Spleen (tissue), 11 donors: ENCODE data around the gene KIF26B. TPM values are rescaled to one million over a fixed set of nuclear protein-coding genes. Genes with fewer than 3 reads are reported as not detected.

Experiments
- DNase-seq: peaks from one replicate; pipeline ENCODE4 v3.0.0-alpha.2; 2020
- H3K27ac ChIP-seq, 8 donors: fragments of 200-600 bp; sonication (generic) in 7 of 8; 1 replicate in 4 of 8; 2 replicates in 4 of 8; pipeline versions ENCODE4 v1.5.0 to v1.8.0; 2016 to 2021; ENCODE audit warnings: inconsistent platforms in 4 of 8, mild to moderate bottlenecking in 4 of 8, moderate library complexity in 1 of 8
- H3K27me3 ChIP-seq, 7 donors: fragments of 200-600 bp; sonication (generic) in 6 of 7; replicated peaks in 1 of 7; 1 replicate in 4 of 7; 2 replicates in 3 of 7; pipeline versions ENCODE4 v1.5.0 to v1.8.0; 2016 to 2021; ENCODE audit warnings: inconsistent platforms in 3 of 7, mild to moderate bottlenecking in 1 of 7
- H3K36me3 ChIP-seq, 6 donors: fragments of 200-600 bp; sonication (generic) in 5 of 6; 1 replicate in 4 of 6; 2 replicates in 2 of 6; pipeline versions ENCODE4 v1.5.0 to v1.8.0; 2016 to 2021; ENCODE audit warnings: inconsistent platforms in 2 of 6
- H3K4me1 ChIP-seq, 6 donors: fragments of 200-600 bp; sonication (generic) in 5 of 6; 1 replicate in 3 of 6; 2 replicates in 3 of 6; pipeline versions ENCODE4 v1.5.0 to v1.8.0; 2016 to 2021; ENCODE audit warnings: inconsistent platforms in 3 of 6
- H3K4me3 ChIP-seq, 8 donors: fragments of 200-600 bp; sonication (generic) in 7 of 8; 1 replicate in 4 of 8; 2 replicates in 4 of 8; pipeline versions ENCODE4 v1.5.0 to v1.8.0; 2016 to 2021; ENCODE audit warnings: inconsistent platforms in 4 of 8, mild to moderate bottlenecking in 4 of 8, moderate library complexity in 2 of 8
- H3K9me3 ChIP-seq, 8 donors: fragments of 200-600 bp; sonication (generic) in 7 of 8; 1 replicate in 4 of 8; 2 replicates in 4 of 8; pipeline versions ENCODE4 v1.5.0 to v1.8.0; 2016 to 2021; ENCODE audit warnings: inconsistent platforms in 4 of 8
- POLR2A ChIP-seq, 3 donors: fragments of 450-650 bp; IDR thresholded peaks; one replicate each; pipeline ENCODE4 v1.5.1; 2017; ENCODE audit warnings: antibody characterized with exemption in 3 of 3, mild to moderate bottlenecking in 1 of 3
- POLR2AphosphoS5 ChIP-seq, 3 donors: sonication (generic); formaldehyde crosslinking; IDR thresholded peaks; one replicate each; pipeline ENCODE4 v1.5.1; 2017; ENCODE audit warnings: antibody characterized with exemption in 3 of 3
- WGBS, 5 donors: extraction: QIAGEN DNeasy Blood & Tissue Kit in 3 of 5; methylation state at CpG; one replicate each; pipeline versions ENCODE4 v1.1.5 to v1.1.7; 2013 to 2018; 5-methylcytosine and 5-hydroxymethylcytosine counted together
- intact Hi-C: fragments of 100-400 bp; cut with DNase I; formaldehyde crosslinking; loops from one replicate; pipeline ENCODE4 v1.15.0; 2023; ENCODE audit warnings: low total_unique reads
- polyA plus RNA-seq, 3 donors: library from polyadenylated mRNA; stranded (reverse); fragments of 200-250 nt; gene quantifications; one replicate each; pipeline ENCODE4 v1.2.1, GENCODE V29; 2013
- total RNA-seq, 7 donors: library from RNA; depleted of rRNA in 3 of 7; stranded (reverse); fragments of >200 nt in 3 of 7; fragmentation: NEBNext Ultra II Directional in 4 of 7; extraction: Animal tissue kit (Norgen Biotek cat#: 25700) in 4 of 7; gene quantifications; one replicate each; pipeline versions ENCODE4 v1.1.0 to v1.2.1, GENCODE V29; 2016 to 2021
- TF ChIP-seq, protein P1 (sequence below), 11 experiments: fragments of 200-600 bp in 7 of 11; fragments of 450-650 bp in 4 of 11; sonication (generic) in 4 of 11; IDR thresholded peaks in 8 of 11; conservative IDR thresholded peaks in 3 of 11; 1 replicate in 7 of 11; 2 replicates in 4 of 11; pipeline versions ENCODE4 v1.4.0 to v1.8.0; 2016 to 2021; ENCODE audit warnings: antibody characterized with exemption in 11 of 11, inconsistent platforms in 4 of 11, mild to moderate bottlenecking in 1 of 11
- donor health status: healthy with polysubstance abuse.
- donor health status: DM: no; HTN: no; CAD: no; lungs with moderate emphysema.
- donor health status: DM: no; HTN: no; CAD: no.
- donor health status: Bipolar disorder and iron deficiency.
- donor health status: healthy.
- donor health status: DM: no; HTN: no; CAD: no.
- donor health status: DM: yes; HTN: yes; CAD: no.

The KIF26B gene
- total and polyA plus RNA-seq, 10 donors = 0.07 to 4.5 (median 0.60) TPM; not detected in 1

DNA sequence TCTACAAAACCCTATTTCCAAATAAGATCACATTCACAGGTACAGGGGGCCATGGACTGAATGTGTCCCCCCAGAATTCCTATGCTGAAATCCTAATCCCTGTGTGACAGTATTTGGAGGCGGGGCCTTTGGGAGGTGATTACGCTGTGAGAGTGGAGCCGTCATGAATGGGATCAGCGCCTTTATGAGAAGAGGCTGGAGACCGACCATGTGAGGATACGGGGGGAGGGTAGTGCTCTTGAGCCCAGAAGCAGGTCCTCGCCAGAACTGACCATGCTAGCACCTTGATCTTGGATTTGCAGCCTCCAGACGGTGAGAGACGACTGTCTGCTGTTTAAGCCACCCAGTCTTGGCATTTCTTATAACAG is 23.8 kb upstream of the KIF26B start:
- H3K4me3 ChIP-seq = no peak overlapping the region
- no peaks in the 10 kb centered on the region for H3K36me3 ChIP-seq
- TF ChIP-seq, protein P1, sequence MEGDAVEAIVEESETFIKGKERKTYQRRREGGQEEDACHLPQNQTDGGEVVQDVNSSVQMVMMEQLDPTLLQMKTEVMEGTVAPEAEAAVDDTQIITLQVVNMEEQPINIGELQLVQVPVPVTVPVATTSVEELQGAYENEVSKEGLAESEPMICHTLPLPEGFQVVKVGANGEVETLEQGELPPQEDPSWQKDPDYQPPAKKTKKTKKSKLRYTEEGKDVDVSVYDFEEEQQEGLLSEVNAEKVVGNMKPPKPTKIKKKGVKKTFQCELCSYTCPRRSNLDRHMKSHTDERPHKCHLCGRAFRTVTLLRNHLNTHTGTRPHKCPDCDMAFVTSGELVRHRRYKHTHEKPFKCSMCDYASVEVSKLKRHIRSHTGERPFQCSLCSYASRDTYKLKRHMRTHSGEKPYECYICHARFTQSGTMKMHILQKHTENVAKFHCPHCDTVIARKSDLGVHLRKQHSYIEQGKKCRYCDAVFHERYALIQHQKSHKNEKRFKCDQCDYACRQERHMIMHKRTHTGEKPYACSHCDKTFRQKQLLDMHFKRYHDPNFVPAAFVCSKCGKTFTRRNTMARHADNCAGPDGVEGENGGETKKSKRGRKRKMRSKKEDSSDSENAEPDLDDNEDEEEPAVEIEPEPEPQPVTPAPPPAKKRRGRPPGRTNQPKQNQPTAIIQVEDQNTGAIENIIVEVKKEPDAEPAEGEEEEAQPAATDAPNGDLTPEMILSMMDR (IDR thresholded peaks at IDR 0.05 in 8 of 11, conservative IDR thresholded peaks at IDR 0.05 in 3 of 11) = no peak
- TF ChIP-seq POLR2A (IDR thresholded peaks at IDR 0.05) = no peak
- TF ChIP-seq POLR2AphosphoS5 (IDR thresholded peaks at IDR 0.05) = no peak
- WGBS, 5 donors = 58 to 71% (median 61%) methylated on average over 9 of the region's 9 CpGs
- no peaks in the 10 kb centered on the region for H3K4me1 ChIP-seq
- H3K27me3 ChIP-seq = peaks cover 0 to 43% (median 0%) of the 10 kb centered on the region in 7 donors
- no peak overlapping the region for H3K27ac ChIP-seq
- DNase-seq = peak; percentile 34
- intact Hi-C loops = no loop called here
- H3K9me3 ChIP-seq = no peaks in the 10 kb centered on the region

DNA sequence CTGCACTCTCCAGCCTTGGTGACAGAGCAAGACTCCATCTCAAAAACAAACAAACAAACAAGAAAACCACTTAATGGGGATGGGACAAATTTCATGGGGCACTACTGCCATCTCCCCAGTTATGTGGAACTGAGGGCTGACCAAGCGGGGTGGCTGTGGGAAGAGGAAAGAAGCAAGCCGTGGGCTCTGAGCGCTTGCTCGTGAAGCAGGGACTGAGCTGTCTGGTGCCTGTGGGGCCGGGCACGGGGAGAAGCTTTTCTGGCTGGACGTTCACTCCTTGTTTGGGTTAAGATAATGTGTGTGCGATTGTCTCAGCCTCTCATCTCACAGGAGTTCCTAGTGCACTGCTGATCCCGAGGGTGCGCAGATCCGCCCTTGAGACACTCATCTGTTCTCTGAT is 22.0 kb upstream of the KIF26B start:
- peak; percentile 52 for DNase-seq

DNA sequence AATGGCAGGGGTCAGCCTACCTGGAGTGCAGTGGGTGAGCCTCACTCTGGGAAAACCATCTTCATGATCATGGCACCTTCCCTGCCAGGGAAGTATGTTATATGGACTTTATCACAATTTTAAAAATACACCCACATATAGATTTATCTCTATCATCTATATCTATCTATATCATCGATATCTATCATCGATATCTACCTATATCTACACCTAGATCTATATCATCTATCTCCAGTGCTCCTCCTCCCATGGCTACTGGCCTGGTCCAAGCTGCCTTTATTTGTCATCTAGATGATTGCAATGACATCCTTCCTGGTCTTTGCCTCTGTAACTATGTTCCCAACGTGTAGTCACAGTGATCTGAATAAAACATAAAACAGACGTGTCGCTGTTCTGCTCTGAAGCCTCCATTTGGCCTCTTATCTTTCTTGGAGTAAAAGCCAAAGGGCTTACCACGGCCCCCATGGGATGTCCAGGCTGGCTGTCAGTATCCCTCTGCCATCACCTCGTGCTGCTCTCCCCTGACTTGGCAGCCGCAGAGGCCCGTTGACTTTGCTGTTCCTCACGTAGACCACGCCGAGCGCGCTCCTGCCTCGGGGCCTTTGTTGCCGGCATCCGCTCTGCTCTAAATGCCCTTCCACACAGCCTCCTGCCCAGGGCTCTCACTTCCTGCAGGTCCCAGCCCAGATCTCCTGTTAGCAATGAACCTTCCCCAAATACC is 20.6 kb upstream of the KIF26B start:
- Histone ChIP-seq H3K4me1 (no peaks in the 10 kb centered on the region), H3K9me3 (no peaks in the 10 kb centered on the region), H3K27ac (no peak overlapping the region), H3K27me3 (peaks cover 0 to 46% (median 0%) of the 10 kb centered on the region in 7 donors), H3K4me3 (no peak overlapping the region), H3K36me3 (no peaks in the 10 kb centered on the region)
- peak; percentile 69 for DNase-seq
- TF ChIP-seq POLR2A (IDR thresholded peaks at IDR 0.05) = no peak
- TF ChIP-seq POLR2AphosphoS5 (IDR thresholded peaks at IDR 0.05) = no peak
- TF ChIP-seq, protein P1 (IDR thresholded peaks at IDR 0.05 in 8 of 11, conservative IDR thresholded peaks at IDR 0.05 in 3 of 11) = no peak
- intact Hi-C loops = no loop called here
- WGBS, 5 donors = 86 to 93% (median 90%) methylated on average over 17 of the region's 17 CpGs

More for the DNA sequence above, 22.0 kb upstream of the KIF26B start:
- Histone ChIP-seq H3K4me1 (no peaks in the 10 kb centered on the region), H3K27ac (no peak overlapping the region), H3K9me3 (no peaks in the 10 kb centered on the region), H3K4me3 (no peak overlapping the region), H3K27me3 (peaks cover 0 to 50% (median 0%) of the 10 kb centered on the region in 7 donors), H3K36me3 (no peaks in the 10 kb centered on the region)
- intact Hi-C loops = no loop called here
- 81 to 92% (median 84%) methylated on average over 11 of the region's 11 CpGs for WGBS, 5 donors
- TF ChIP-seq POLR2A (IDR thresholded peaks at IDR 0.05) (no peak), POLR2AphosphoS5 (IDR thresholded peaks at IDR 0.05) (no peak)
- TF ChIP-seq, protein P1 (IDR thresholded peaks at IDR 0.05 in 8 of 11, conservative IDR thresholded peaks at IDR 0.05 in 3 of 11) = no peak

DNA sequence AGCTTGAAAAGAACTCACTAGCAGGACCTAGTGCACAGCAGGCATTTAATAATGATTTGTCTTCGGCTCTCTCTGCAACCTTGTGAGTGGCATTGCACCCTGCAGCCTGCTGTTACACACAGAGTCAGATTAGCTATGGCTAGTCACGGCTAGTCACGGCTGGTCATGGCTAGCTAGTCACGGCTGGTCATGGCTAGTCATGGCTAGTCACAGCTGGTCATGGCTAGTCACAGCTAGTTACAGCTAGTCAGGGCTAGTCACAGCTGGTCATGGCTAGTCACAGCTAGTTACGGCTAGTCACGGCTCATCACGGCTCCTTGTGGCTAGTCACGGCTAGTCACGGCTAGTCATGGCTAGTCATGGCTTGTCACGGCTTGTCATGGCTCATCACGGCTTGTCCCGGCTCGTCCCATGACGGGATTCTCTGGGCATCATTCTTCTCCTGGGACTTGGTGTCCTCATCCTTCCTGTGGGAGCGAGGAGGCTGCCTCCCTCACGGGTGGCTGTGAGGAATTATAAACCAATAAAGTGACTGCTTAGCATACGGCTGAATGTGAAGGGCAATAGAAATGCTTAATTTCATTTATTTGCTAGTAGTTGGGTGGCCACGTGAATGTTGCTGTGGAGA is 12.5 kb upstream of the KIF26B start:
- H3K27ac ChIP-seq = no peak overlapping the region
- no peaks in the 10 kb centered on the region for H3K9me3 ChIP-seq
- TF ChIP-seq, protein P1 (IDR thresholded peaks at IDR 0.05 in 8 of 11, conservative IDR thresholded peaks at IDR 0.05 in 3 of 11) = no peak
- TF ChIP-seq POLR2AphosphoS5 (IDR thresholded peaks at IDR 0.05) (no peak), POLR2A (IDR thresholded peaks at IDR 0.05) (no peak)
- no peaks in the 10 kb centered on the region for H3K4me1 ChIP-seq
- DNase-seq = no peak
- peaks cover 0 to 20% (median 0%) of the 10 kb centered on the region in 7 donors for H3K27me3 ChIP-seq
- intact Hi-C loops = no loop called here
- no peak overlapping the region for H3K4me3 ChIP-seq
- WGBS, 5 donors = 90 to 95% (median 92%) methylated on average over 15 to 18 of the region's 18 CpGs
- no peaks in the 10 kb centered on the region for H3K36me3 ChIP-seq
